Fibroblast of skin of scalp (primary cell): ENCODE results near the gene EXOSC9. TPM values are rescaled to one million over a fixed set of nuclear protein-coding genes. Genes with fewer than 3 reads are reported as not detected.
"Not testable (repeated sequence)": the region's sequence is repeated elsewhere in the genome, so short reads cannot be mapped to it uniquely, and the experiment has no call there.

ENCODE experiments used
- DNase-seq: peaks from one replicate; pipeline ENCODE4 v3.0.0-alpha.2; 2013
- polyA plus RNA-seq, 2 experiments: library from polyadenylated mRNA; unstranded; fragments of 120-200 nt; gene quantifications; one replicate each; pipeline ENCODE4 v1.2.1, GENCODE V29; 2013; ENCODE audit not compliant: insufficient read length in 2 of 2

Gene EXOSC9
- 40.6 TPM for polyA plus RNA-seq (2013, experiment 1 of 2; ENCODE audit: insufficient read length)
- polyA plus RNA-seq (2013, experiment 2 of 2; ENCODE audit: insufficient read length) = 39.0 TPM

GRCh38 chr4:121800961-121801714 is at the start of gene EXOSC9:
Gene EXOSC9, plus strand, starts transcription at chr4:121801323. Its CDS starts 102 bp downstream, at chr4:121801425.
- peak; percentile 97 for DNase-seq

- not testable (repeated sequence) for DNase-seq
These were observed 49.0 kb upstream of the EXOSC9 start for GRCh38 chr4:121752142-121752541.

DNA sequence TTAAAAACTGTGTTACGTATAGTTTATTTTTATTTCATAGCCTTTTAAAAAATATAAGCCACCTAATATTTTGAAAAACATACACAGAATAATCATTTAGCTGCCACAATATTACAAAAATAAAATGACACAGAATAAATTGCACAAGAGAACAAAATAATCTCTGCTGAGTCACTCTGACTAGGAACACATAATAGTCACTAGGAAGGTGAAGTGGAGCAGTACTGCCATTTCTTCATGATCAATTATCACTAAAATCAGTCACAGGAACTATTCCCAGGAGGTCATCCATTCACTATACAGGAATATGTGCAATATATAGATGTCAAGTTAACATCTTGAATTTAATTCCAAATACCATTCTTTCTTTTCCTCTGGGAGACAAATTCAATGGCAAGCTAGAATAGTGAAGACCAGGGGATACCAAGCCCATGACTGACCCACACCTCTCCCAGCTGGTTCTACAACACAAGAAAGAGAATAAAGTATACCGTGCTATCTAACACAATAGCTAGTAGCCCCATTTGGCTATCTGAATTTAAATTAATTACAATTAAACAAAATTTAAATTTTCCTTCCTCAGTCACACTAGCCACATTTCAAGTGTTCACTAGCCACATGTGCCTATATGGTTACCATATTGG is 42.1 kb upstream of the EXOSC9 start:
- DNase-seq = no peak

DNA sequence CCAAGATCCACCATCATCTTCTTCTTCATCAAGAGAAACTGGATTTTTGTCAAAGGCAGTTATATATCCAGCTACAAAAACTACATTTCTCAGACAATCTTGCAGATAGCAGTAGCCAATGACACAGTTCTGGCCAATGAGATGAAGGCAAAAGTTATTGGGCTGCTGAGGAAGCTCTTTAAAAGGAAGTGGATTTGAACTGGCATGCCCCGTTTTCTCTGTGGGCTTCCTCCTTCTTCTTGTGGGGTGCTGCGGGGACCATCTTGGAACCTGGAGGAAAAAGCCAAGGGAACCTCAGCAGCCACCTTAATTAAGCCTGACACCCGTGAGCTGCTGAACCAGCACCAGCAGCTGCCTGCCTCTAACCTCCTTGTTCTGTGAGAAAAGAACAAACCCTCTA is 40.9 kb upstream of the EXOSC9 start:
- DNase-seq = no peak

- DNase-seq = no peak
These were observed 36.8 kb upstream of the EXOSC9 start for GRCh38 chr4:121764303-121764701.

DNA sequence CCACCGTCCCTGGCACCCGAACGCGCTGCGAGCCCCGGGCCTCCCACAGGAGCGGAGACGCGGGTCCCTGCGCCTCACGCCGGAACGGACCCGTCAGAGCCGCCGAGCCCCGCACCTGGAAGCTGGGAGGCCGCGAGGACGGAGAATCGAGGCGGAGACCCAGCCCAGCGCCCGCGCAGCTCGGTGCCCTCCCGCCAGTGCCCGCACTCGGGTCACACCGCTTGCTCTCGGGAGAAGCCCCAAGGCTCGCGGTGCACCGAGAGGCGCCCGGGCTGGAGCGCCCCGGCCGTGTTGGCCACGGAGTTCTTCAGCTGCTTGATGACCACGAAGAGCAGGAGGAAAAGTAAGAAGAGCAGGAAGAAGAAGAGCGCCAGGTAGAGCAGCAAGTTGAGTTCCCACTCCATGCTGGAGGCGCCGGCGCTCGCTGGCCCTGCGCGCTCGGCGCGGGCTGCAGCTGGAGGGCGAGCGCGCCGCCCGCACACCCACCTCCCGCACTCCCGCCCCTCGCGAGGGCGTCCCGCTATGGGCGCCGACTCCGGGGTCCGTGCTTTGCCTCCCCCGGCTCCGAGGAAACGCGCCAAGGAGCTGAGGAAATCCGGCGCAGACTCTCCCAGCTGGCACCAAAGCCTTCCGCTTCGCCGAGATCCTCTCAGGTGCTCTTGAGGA is 36.3 kb upstream of the EXOSC9 start, which contains the start of gene SMIM43:
Gene SMIM43 (minus strand): TSS at position 463 of the 666 bp plus-strand sequence. CDS start 59 bp downstream, at position 404.
- no peak for DNase-seq

GRCh38 chr4:121765368-121765705 is 35.8 kb upstream of the EXOSC9 start:
- DNase-seq = no peak

DNA sequence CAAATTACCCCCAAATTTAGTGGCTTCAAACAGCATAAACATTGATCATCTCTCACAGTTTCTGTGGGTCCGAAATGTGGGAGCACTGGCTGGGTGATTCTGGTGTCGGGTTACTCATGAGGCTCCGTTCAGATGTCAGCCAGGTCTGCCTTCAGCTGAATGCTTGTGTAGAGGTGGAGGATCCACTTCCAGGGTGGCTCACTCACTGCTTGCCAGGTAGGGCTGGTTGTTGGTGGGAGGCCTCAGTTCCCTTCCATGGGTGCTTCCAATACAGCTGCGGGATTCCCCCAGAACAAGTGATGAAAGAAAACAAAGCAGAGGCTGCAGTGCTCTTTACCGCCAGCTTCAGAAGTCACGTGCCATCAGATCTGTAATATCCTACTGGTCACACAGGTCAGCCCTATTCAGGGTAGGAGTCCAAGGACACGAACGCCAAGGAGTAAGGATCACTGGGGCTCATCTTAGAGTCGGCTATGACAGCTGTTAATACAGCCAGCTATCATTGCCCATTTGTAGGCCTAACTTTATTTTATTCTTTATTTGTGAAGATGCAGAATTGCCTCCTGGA is 35.1 kb upstream of the EXOSC9 start:
- DNase-seq = no peak

DNA sequence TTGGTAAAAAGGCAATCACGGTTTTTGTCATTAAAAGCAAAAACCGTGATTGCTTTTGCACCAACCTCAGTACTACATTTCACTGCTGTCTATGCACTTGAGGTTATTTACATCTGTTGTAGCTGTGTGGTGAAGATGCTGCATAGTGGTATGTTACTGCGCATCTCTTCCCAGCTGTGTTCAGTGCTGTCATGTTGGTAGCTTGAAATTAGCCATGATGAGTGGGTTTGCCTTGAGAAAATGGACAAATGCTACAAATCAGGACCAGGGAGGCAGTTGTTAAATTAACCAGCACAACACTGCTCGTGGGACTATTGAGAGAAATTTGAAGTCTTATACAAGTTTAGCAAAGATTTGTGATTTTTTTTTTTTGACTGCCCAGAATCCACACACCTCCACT is 34.0 kb upstream of the EXOSC9 start:
- no peak for DNase-seq

GRCh38 chr4:121769341-121769740 is 31.8 kb upstream of the EXOSC9 start:
- DNase-seq = no peak

- no peak for DNase-seq
These were observed 29.3 kb upstream of the EXOSC9 start for GRCh38 chr4:121771869-121772268.

GRCh38 chr4:121773883-121774282 is 27.2 kb upstream of the EXOSC9 start:
- DNase-seq = no peak

DNA sequence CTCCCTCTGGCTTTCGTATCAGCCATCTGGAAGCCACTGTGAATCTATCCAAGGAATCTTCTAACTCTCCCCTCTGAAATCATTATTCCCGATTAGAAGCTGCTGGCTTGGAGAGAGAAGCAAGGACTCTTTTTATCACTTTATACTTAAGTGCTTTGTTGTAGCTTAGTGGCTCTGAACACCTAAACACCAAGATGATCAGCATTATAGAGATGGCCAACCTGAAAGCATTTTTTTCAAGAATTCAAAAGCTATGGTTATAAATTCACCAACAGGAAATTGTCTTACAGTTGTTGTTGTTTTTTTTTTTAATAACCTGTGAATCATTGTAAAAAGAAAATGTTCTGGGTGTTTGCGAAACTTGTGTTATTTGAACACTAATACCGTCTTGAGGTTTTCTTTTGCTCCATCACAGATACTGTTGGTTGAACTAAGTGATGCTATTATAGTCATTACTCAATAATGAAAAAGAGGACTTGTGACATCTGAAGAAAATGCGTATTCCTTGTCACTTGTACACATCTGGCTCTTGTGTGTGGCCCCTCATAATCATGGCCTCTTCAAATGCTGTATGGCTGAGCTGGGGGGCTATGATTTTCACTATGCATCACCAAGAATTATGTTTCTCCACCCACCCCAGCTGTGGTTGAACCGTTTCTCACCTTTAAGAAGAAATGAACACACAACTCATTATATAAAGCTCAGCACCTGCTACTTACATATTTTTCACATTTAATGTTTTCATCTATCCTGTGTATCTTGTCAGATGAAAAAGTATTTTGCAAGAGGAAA is 24.3 kb upstream of the EXOSC9 start:
- DNase-seq = no peak

DNA sequence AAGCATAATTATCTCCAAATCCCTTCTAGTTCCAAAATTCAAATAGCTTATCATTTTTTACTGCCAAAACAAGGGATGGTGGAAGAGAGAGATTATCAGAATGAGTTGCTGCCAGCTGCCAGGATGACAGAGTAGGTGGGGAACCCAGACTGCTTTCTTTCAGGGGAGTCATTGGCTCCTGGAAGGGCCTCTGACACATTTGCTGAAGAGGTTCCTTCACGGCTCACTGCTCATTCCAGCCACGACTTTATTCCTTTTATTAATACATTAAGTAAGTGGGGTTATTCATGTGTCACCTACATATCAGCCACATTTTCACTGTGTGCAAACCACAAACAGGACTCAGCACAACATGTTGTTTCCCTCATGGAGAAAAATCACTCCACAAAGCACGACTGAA is 23.5 kb upstream of the EXOSC9 start:
- no peak for DNase-seq

DNA sequence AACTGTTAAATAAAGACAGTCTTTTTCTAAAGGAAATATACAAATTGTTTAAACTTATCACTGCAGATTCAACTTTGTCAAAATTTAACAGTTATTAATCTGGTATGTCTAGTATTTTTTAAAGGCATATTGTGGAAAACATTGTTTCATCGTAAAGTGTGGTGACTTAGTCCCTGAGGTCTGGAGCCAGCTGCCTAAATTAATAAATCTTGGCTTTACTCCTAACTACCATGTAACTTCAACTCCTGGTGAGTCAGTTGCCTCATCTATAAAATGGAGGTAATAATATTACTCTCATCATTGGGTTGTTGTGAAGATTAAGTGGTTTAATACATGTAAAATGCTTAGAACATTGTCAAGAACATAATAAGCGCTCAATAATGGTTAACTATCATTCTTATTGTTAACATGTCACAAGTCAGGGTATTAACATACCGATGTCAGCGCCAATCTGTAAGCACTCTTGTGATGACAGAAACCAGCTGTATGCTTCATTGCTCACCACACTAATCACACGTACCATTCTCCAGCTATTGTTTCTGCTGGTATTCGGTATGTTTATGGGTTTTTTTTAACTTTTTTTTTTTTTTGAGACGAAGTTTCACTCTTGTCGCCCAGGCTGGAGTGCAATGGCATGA is 22.0 kb upstream of the EXOSC9 start:
- DNase-seq = no peak

DNA sequence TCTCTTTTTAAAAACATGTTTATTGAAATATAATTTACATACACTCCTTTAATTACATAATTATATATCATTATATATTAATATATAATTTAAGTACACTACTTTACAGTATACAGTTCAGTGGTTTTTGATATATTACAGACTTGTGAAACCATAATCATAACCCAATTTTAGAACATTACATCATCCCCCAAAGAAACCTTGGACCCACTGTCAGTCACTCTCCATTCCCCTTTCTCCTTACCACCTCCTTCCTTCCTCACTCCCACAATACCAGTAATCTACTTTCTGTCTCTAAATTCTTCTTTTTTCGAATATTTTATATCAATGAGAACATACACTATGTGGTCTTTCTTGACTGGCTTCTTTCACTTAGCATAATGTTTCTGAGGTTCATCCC is 17.9 kb upstream of the EXOSC9 start:
- no peak for DNase-seq

DNA sequence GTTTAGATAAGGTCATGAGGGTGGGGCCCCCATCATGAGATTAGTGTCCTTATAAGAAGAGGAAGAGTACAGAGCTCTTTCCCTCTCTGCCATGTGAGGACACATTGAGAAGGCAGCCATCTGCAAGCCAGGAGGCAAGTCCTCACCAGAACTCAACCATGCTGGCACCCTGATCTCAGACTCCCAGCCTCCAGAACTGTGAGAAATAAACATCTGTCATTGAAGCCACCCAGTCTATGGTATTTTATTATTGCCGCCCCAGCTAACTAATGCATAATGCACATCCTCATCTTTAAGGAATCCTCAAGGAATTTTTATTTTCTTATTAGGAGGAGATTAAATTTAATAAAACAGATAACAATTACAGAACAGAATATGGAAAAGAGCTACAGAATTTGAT is 16.7 kb upstream of the EXOSC9 start:
- DNase-seq = peak; percentile 62

GRCh38 chr4:121784975-121785374 is 16.1 kb upstream of the EXOSC9 start:
- peak; percentile 99 for DNase-seq

DNA sequence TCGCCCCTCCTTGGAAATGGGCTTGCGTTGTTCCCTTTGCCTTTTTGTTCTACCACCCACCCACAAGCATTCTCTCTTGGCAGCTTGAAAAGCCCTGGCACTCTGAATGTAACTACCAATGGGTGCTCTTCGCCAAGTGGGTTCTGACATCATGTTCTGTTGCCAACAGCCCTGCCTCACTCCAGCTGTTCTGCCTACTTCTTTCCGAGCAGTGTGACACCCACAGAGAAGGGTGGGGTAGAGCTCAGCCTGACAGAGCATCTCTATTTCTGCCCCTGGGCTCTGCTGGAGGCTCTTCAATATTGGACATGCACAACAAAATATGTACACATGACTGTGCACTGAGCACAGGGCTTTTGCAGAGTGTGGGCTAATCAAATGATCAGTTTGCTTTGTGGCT is 15.6 kb upstream of the EXOSC9 start:
- DNase-seq = peak; percentile 79

- DNase-seq = no peak
These were observed 14.9 kb upstream of the EXOSC9 start for GRCh38 chr4:121786221-121786620.

- DNase-seq = no peak
These were observed 12.2 kb upstream of the EXOSC9 start for GRCh38 chr4:121788896-121789295.

DNA sequence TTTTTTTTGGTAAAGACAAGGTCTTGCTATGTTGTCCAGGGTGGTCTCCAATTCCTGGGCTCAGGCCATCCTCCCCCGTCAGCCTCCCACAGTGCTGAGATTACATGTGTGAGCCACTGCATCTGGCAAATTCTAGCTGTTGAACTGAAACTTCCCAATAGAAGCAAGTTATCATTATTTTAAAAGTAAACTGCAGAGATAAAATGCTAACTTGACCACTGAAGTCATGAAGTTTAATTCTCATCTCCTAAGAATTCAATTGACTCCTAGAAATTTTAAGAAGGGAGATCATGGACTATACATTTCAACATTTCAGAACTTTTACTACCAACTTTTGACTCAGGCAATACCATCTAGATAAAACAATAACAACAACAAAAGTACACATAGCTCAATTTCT is 11.7 kb upstream of the EXOSC9 start:
- DNase-seq = peak; percentile 60
